Heart left ventricle (tissue), 16 donors: ENCODE measurements around the gene EML5. TPM values are rescaled to one million over a fixed set of nuclear protein-coding genes. Genes with fewer than 3 reads are reported as not detected.

Experiments
- ATAC-seq, 4 donors: fragments of 200-7000 bp; cut with Tn5 transposase; one replicate each; pipeline ENCODE4 v1.9.1; 2020 to 2022; ENCODE audit warnings: moderate library complexity in 4 of 4, mild to moderate bottlenecking in 3 of 4, moderate number of reproducible peaks in 1 of 4
- DNase-seq, 5 donors: peaks; one replicate each; pipeline ENCODE4 v3.0.0-alpha.2; 2020
- H3K27ac ChIP-seq, 12 donors: fragments of 200-600 bp; sonication (generic) in 4 of 12; one replicate each; pipeline versions ENCODE4 v1.5.0 to v1.8.0; 2016 to 2022; ENCODE audit warnings: mild to moderate bottlenecking in 2 of 12
- H3K27me3 ChIP-seq, 9 donors: fragments of 200-600 bp; sonication (generic) in 2 of 9; one replicate each; pipeline versions ENCODE4 v1.5.1 to v1.8.0; 2016 to 2022; ENCODE audit warnings: mild to moderate bottlenecking in 3 of 9
- H3K36me3 ChIP-seq, 9 donors: fragments of 200-600 bp; sonication (generic) in 2 of 9; one replicate each; pipeline versions ENCODE4 v1.5.0 to v1.8.0; 2018 to 2022; ENCODE audit warnings: mild to moderate bottlenecking in 2 of 9
- H3K4me1 ChIP-seq, 12 donors: fragments of 200-600 bp; sonication (generic) in 4 of 12; one replicate each; pipeline versions ENCODE4 v1.5.0 to v1.8.0; 2016 to 2022; ENCODE audit warnings: mild to moderate bottlenecking in 3 of 12
- H3K4me3 ChIP-seq, 12 donors: fragments of 200-600 bp; sonication (generic) in 4 of 12; one replicate each; pipeline versions ENCODE4 v1.5.0 to v1.8.0; 2017 to 2022; ENCODE audit warnings: mild to moderate bottlenecking in 9 of 12, moderate library complexity in 4 of 12
- H3K9me3 ChIP-seq, 12 donors: fragments of 200-600 bp; sonication (generic) in 4 of 12; one replicate each; pipeline versions ENCODE4 v1.5.0 to v1.8.0; 2016 to 2022; ENCODE audit warnings: mild to moderate bottlenecking in 1 of 12
- CTCF ChIP-seq, 12 donors: fragments of 200-600 bp; sonication (generic) in 4 of 12; IDR thresholded peaks; one replicate each; pipeline versions ENCODE4 v1.5.0 to v1.8.0; 2018 to 2022; ENCODE audit warnings: antibody characterized with exemption in 12 of 12, mild to moderate bottlenecking in 5 of 12
- POLR2A ChIP-seq, 2 donors: fragments of 450-650 bp; IDR thresholded peaks; one replicate each; pipeline ENCODE4 v1.6.1; 2017; ENCODE audit warnings: antibody characterized with exemption in 2 of 2, mild to moderate bottlenecking in 2 of 2, moderate library complexity in 2 of 2
- WGBS, 4 donors: extraction: QIAGEN DNeasy Blood & Tissue Kit in 2 of 4; methylation state at CpG; one replicate each; pipeline versions ENCODE4 v1.1.5 to v1.1.7; 2013 to 2018; 5-methylcytosine and 5-hydroxymethylcytosine counted together
- intact Hi-C, 10 donors: fragments of 100-400 bp; cut with DNase I; formaldehyde crosslinking; loops; one replicate each; pipeline versions ENCODE4 v1.11.1 to v1.14.2; 2022
- polyA plus RNA-seq, 2 donors: library from polyadenylated mRNA; stranded (reverse); fragments of 200-250 nt; gene quantifications; one replicate each; pipeline ENCODE4 v1.2.3, GENCODE V29; 2013
- total RNA-seq, 9 donors: library from RNA; depleted of rRNA in 2 of 9; stranded (reverse); fragments of >200 nt in 2 of 9; fragmentation: NEBNext Ultra II Directional in 3 of 9; extraction: Animal tissue kit (Norgen Biotek cat#: 25700) in 3 of 9; gene quantifications; one replicate each; pipeline versions ENCODE4 v1.1.0 to v1.2.4, GENCODE V29; 2016 to 2023
- donor health status: ischemic (EF 13 %, LVEDD 7.1; RV severe dilation, severe dysfunction).
- donor health status: healthy with polysubstance abuse.
- donor health status: DM: no; HTN: yes; CAD: no.
- donor health status: DM: no; HTN: no; CAD: no.
- donor health status: ischemic (EF 25% LVEDD 6.9; RV normal size, moderate dysfunction).
- donor health status: ischemic (EF 25% LVEDD 5.7; RV mildly dilated, moderate dysfunction).
- donor health status: healthy.
- donor health status: DM: yes; HTN: yes; CAD: no.
- donor health status: ischemic (EF 35%, LVEDD 5.7; RV mildly dilated, moderate dysfunction).
- donor health status: nonischemic (EF 11% LVEDD 7.7; RV severe dilation, severe dysfunction).
- donor health status: DM: yes; HTN: yes; CAD: no.
- donor health status: PGD.
- donor health status: ischemic (EF 29% LVEDD 5.4; RV normal size, mild dysfunction).
- donor health status: nonischemic (EF 23%, LVEDD 6.1; RV moderate dilation, normal function).

The EML5 gene
- total and polyA plus RNA-seq, 11 donors = 0.08 to 0.71 (median 0.21) TPM

- Histone ChIP-seq H3K9me3 (no peaks in the 10 kb centered on the region), H3K27me3 (no peaks in the 10 kb centered on the region), H3K27ac (no peak overlapping the region), H3K4me3 (no peak overlapping the region), H3K36me3 (peaks cover 0 to 20% (median 8%) of the 10 kb centered on the region in 9 donors), H3K4me1 (peaks cover 0 to 25% (median 11%) of the 10 kb centered on the region in 12 donors)
- DNase-seq = no peak
- WGBS, 4 donors = 85 to 96% (median 90%) methylated on average over 3 of the region's 3 CpGs
- intact Hi-C loops = no loop called here
- no peak for ATAC-seq
- TF ChIP-seq POLR2A (IDR thresholded peaks at IDR 0.05) (no peak), CTCF (IDR thresholded peaks at IDR 0.05) (no peak)
These were observed 45.3 kb upstream of the EML5 start for GRCh38 chr14:88838015-88838414.

- no peaks in the 10 kb centered on the region for H3K9me3 ChIP-seq
- no peak for DNase-seq
- 94 to 100% (median 97%) methylated on average over 1 of the region's 1 CpG for WGBS, 4 donors
- no peak overlapping the region for H3K27ac ChIP-seq
- peaks cover 0 to 16% (median 8%) of the 10 kb centered on the region in 9 donors for H3K36me3 ChIP-seq
- intact Hi-C loops = no loop called here
- no peak for ATAC-seq
- H3K4me3 ChIP-seq = no peak overlapping the region
- H3K27me3 ChIP-seq = no peaks in the 10 kb centered on the region
- H3K4me1 ChIP-seq = peaks cover 0 to 25% (median 11%) of the 10 kb centered on the region in 12 donors
- no peak for TF ChIP-seq POLR2A (IDR thresholded peaks at IDR 0.05)
- TF ChIP-seq CTCF (IDR thresholded peaks at IDR 0.05) = no peak
These were observed 44.7 kb upstream of the EML5 start for GRCh38 chr14:88837495-88837894.

GRCh38 chr14:88835661-88836060 lies 42.9 kb upstream of the EML5 start:
- peaks cover 0 to under 1% (median 0%) of the 10 kb centered on the region in 9 donors for H3K36me3 ChIP-seq
- intact Hi-C loops = no loop called here
- no peaks in the 10 kb centered on the region for H3K9me3 ChIP-seq
- TF ChIP-seq CTCF (IDR thresholded peaks at IDR 0.05) (no peak), POLR2A (IDR thresholded peaks at IDR 0.05) (no peak)
- DNase-seq = no peak
- no peak overlapping the region for H3K4me3 ChIP-seq
- no peak for ATAC-seq
- H3K27ac ChIP-seq = peak overlapping the region in 4 of 12 donors; percentile 18 to 57 (median 38)
- peaks cover 0 to 23% (median 12%) of the 10 kb centered on the region in 12 donors for H3K4me1 ChIP-seq
- no peaks in the 10 kb centered on the region for H3K27me3 ChIP-seq

- H3K4me1 ChIP-seq = peaks cover 0 to 23% (median 12%) of the 10 kb centered on the region in 12 donors
- no peaks in the 10 kb centered on the region for H3K9me3 ChIP-seq
- intact Hi-C loops = no loop called here
- peak; percentile 45 to 70 (median 56) for ATAC-seq
- no peak overlapping the region for H3K4me3 ChIP-seq
- no peaks in the 10 kb centered on the region for H3K36me3 ChIP-seq
- H3K27ac ChIP-seq = peak overlapping the region in 6 of 12 donors; percentile 12 to 57 (median 28)
- no peak for TF ChIP-seq CTCF (IDR thresholded peaks at IDR 0.05)
- TF ChIP-seq POLR2A (IDR thresholded peaks at IDR 0.05) = no peak
- DNase-seq = no peak
- H3K27me3 ChIP-seq = no peaks in the 10 kb centered on the region
These were observed 42.2 kb upstream of the EML5 start for GRCh38 chr14:88834883-88835431.
